Epidermal melanocyte (primary cell): Measurements from ENCODE around the gene VAMP7.

Experiments used
- DNase-seq: peaks from one replicate; pipeline ENCODE4 v3.0.0; 2011; ENCODE audit warnings: low spot score; ENCODE audit not compliant: insufficient read length

The VAMP7 gene

DNA sequence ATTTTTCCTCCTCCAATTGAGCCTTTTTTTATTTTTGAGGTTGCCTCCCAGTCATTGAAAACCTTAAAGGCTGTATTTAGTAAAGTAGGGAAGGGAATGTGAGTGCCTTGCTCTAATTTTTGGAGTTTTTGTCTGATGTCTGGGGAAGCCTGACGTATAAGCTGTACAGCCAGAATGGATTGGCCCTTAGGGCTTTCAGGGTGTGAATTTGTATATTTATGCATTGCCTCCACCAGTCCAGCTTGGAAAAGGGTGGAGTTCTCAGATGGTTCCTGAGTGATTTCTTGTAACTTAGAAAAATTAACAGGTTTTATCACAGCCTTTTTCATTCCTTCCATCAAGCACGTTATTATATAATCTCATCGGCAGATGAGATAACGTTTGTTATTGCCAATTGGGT, 107.7 kb downstream of the VAMP7 start:
- DNase-seq: no peak
